Measurements from ENCODE around the gene VSIG2.
A peak's percentile ranks its signal among the peaks of the same experiment; 100 is the strongest.

Gene VSIG2

DNA sequence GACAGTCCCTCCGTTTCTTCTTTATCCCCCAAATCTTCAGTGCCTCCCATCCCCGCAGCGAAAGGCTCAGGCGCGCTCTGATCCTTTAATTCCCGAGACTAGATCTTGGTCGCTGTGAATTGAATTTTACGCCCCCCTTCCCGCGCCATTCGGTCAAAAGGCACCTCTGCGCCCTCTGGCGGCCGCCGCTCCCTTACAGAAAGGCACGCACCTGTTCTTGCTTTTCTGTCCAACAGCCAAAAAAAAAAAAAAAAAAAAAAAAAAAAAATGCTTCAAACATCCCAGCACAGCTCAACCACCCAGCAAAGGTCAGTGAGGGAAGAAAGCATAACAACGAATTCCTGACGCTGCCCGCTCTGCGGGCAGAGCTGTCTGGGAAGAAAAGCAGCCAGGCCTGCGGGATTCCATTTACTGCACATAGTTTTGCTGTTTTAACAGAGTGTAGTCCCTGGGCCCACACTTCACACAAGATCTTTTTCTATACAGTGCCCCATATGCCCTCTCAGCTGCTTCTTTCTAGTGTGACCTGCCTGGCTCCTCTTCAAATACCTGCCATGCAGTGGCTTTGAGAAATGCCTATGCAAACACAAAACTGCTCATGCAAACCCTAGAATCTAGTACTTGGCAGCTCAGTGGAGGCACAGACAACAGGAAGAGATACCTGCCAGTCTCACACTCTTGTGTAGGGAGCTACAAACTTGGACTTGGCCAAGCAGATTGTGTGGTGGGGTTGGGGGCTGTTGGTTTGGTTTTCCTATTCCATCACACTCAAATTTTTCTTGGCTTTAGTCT lies 11.3 kb upstream of the VSIG2 start:
- DNase-seq, result peak; percentile 81

DNA sequence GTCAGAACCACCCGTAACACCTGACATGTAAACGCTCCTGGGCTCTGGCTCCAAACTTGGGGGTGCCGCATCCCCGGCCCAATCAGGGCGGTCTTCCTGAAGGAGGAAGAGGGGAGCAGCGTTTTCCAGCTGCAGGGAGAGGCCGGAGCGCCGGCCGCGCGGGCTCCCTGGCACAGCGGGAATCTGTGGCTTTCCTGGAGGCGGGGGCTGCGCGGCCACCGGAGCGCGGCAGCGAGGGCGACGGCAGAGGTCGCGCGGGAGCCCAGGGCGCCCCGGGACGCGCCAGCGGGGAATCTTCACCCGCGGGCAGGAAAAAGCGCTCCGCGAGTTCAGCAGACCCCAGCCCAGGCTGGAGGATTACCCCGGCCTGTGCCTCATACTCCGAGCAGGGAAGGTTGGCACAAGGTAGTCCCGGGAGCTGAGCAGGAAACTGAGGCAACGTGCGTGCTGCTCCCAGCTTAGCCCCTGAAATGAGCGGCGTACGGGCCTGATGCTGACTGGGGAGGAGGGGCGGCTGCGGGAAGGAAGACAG lies 10.6 kb upstream of the VSIG2 start:
- DNase-seq, result peak; percentile 37

DNA sequence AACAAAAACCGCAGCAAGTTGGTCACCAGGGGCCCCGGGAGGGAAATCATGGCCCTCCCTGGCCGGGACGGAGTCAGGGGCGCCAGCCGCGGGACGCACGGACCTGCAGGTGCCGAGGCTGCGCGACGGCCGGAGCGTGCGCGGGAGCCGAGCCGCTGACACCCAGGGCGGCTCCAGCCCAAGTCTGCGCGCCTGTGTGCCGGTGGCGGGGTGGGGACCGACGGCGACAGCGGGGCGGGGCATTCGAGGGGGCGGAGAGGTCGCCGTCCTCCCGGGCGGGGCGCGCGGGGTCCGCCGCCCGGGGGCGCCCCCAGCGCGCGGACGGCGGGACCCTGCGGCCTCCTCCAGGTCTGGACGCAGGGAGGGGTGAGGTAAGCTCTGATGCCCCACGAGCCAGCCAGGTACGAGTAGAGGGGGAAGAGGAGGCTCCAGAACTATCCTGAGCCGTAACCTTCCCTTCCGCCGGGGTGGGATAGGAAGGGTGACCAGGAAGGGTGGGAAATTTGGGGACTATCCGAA lies 10.1 kb upstream of the VSIG2 start, which contains the start of gene ESAM:
Gene ESAM, minus strand, starts transcription at position 186 of the 519 bp plus-strand sequence. Its CDS starts 136 bp downstream, at position 50.
- DNase-seq, result peak; percentile 46

DNA sequence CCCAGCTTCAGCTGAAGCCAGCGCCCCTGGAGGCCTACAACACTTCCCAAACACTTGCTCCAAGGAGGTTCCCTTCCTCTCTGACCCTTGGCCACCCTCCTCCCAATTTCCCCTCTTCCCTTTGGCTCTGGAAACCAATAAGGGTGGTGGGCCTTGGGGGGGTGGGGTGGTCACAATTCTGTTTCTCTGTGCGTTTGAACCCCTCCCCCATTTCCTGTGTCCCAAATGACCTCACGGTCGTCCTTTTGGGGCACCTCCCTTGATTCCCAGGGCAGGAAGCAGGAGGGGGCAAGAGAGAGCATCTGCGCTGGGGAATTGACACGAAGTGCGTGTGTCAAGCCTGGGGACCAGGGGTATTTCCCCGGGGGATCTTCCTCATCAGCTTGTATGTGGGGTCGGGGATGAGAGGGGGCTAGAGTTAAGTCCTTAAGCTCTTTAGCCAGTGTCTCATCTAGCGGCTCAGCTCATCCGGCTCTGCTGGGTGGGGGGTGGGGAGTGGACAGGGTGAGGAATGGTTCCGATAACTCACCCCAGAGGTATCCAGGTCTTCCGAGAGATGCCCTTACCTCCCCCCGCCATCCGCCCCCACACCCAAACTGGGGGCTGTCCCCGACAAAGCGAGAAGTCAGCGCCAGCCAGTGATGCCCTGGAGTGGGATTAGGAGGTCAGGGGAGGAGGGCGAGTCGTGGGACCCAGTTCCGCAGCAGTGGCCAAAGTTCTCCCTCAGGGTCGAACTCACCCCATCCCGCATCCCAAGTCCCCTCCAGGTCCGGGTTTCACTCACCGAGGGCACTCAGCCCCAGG lies 9.4 kb upstream of the VSIG2 start:
- DNase-seq, result no peak

DNA sequence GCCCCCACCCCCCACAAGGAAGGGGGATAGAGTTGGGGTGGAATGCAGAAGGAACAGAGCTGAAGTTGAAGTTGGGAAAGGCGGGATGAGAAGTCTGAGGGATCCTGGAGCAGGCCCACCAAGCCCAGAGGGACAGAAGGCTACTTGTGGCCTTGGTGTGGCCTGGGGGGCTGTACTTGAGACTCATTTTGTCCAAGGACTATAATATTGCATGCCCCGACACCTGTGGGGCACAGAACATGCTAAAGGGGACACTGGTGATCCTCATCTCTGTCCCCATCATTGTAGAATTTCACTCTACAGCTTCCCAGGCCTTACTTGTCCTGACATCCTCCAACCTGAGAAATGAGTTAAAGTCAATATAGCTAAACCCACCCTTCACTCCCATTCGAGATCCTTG lies 8.8 kb upstream of the VSIG2 start:
- no peak for DNase-seq

DNA sequence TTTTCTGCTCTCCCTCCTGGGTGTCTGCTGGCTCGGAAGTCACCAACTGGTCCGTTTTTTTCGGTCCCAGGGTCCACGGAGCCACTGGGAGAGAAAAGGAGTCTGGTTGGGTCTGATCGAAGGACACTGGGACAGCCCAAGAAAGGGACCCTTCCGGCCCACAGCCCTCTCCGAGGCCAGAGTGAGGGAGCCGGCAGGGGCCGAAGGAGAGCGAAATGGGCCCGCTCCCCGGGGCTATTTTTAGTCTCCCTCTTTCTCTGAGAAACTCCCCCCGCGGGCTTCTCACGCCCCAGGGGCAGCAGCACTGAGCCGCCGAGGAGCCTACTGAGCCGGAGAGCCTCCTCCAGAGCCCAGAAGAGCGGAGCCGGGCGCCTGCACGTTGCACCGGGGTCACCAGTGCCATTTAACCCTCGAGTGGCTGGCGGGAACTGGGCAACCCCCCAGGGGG lies 8.2 kb upstream of the VSIG2 start:
- no peak for DNase-seq

DNA sequence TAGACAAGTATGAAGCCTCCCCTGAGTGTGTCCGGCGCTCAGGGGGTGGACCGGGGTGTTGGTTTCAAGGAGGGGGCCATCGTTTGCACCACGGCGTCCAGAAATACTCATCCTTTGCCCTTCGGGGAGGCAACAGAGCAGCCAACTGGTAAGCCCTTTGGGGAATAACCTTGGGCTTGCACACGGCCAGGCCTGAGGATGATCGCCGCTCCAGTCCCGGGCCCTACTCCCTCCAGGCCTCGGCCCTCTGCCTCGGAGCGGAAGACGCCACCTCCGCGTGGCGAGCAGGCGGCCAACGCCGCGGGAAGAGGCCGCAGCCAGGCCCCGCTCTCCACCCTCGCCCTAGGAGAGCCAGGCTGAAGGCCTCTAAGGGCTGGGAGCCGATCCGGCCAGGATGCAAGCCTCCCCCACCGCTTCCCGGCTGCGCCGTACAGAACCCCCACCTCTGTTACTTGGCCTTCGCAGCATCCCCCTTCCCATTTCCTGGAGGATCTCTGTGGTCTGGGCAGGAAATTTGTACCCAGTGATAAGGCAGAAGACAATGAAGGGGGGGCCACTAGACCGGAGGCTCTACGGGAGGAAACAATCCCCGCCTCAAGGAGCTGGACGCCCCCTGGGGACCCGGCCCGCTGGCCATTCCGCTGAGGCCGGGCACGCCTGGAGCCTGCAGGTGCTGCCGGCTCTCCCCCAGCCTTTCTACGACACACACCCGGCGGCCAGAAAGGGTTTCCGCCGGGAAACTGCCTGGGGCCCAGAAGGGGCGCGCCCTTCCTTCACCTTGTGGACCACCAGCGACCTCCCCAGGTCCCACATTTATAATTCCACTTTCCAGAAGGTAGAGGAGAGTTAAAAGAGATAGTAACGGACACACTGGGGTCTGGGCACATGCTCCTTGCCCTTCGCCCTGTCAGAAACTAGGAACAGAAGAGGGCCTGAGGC lies 7.5 kb upstream of the VSIG2 start:
- no peak for DNase-seq

DNA sequence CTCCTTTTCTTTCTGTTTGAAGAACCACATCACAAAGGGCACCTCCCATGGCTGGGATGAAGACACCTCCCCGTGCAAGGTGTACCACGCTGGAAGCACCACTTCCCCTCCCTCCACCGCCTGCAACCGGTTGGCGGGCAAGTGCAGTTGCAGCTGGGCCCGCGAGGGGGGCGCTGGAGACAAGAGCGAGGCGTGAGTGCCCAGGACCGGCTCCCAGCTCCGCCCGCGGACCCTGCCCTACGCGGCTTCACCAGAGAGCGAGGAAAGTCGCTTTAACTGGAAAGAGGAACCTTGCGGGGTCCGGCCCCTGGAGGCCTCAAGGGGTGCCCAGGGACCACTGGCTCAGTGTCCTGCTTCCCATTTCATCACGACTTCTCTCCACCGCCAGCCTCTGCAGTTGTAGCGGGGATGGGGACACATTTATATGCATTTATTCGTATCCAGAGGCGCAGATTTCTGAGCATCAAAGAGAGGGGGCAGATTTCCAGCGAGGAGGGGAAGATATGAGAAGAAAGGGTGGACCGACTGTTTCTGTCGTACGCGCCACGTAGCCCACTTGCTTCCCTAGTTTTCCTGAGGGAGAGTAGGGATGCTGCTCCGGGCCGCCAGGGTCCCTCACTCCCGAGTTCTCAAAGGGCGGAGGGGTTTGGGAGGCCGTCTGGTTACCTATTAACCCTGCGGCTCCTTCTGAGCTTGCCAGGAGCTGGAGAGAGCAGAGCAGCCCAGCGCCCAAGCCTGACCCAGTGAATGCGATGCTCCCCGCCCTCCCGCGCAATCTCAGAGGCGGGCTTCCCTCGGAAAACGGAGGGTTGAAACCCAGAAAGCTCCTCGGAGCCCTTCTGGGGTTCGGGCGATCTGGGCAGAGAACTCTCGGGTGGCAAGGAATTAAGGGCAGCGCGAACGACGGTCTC lies 6.6 kb upstream of the VSIG2 start:
- peak; percentile 80 for DNase-seq

DNA sequence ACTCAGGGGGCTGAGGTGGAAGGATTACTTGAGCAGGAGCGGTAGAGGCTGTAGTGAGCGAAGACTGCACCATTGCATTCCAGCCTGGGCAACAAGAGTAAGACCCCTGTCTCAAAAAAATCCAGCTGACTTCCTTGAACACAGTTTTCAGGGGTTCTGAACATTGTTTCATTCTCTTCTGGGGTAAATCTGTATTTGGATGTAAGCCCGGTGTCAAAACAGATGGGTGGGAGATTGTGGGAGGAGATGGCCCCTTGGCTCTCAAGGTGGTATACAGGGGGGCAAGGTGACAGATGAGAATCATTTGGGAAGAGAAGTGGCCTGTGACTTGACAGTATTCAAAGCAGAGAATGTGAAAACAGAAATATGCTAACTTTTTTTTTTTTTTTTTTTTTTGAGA lies 5.3 kb upstream of the VSIG2 start:
- no peak for DNase-seq

DNA sequence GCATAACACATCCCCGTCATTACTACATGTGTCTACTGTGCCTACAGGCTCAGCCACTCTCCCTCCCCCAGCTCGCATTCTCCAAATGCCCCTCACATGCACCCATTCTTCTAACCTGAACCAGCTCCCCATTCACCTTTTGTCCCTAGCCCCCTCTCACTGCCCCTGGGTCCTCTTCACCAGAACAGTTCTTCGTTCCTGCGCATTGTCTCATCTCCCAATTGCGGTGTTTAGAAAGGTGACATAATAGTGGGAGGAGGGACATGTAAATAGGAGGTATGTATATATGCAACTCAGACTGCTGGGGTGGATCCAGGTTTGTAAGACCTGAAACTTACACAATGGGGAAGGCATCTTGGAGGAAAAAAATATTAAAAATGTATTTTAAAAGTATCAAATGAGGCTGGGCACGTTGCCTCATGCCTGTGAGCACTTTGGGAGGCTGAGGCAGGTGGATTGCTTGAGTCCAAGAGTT lies 4.7 kb upstream of the VSIG2 start:
- no peak for DNase-seq

DNA sequence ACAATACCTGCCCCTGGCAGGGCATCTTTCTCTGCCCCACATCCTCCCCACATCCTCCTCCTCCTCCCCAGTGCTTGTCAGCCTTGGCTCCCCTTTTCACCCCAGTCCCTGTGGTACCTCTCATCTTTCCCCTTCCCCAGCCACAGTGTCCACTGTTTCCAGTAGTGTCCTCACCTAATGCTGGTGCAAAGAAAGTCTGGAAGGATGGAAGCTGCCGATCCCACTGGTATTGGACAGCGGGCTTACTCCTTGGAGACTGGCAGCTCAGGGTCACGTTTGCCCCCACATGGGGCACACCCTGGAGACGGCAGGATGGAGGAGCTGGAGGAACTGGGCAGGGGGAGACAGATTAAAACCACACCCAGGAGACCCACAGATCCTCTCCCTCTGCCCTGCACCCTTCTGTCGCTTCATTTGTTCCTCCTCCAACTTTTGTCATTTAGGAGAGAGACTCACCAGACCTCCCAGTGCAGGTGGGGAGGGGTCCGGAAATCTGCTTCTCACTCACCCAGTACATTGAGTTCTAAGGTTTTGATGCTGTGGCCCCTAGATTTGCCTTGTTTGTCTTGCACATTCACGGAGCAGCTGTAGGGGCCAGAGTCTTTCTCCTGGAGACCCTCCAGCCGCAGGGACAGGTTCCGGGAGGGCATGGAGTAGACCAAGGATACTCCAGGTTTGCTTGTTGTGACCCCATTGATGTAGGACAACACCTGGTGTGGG lies 4.1 kb upstream of the VSIG2 start:
- DNase-seq, result no peak

DNA sequence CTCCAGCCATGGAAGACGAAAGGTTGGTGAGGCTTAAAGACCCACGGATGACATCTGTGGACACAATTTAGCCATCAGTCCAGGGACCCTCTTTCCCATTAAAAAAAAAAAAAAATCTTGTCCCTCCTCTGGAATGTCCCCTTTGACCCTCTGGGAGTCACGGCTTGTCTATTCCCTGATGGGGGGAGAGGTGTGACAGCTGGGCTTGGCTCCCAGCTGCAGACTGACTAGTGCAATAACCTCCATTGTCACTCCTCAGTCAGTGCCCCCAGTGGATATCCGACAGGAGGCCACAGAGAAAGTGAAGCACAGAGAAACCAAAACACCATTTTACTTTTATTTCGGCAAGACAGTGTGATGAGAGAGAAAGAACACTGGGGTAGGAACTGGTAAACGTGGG lies 2.7 kb upstream of the VSIG2 start:
- DNase-seq, result no peak

DNA sequence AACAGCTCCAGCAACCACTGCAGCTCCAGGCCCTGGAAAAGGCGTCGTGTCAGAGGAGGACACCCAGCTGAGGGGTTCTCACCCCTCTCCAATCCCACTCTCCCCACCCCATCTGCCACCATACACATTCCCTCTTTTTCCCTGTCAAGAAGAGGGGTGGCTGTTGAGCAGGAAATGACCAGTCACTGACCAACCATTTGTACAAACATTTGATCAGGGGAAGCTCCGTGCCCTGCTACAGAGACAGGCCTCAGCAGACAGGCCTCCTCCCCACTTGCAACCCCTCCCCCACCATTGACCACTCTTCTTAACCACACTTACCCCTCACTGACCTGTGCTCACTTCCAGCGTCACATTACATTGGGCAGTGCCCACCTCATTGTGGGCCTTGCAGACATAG lies 2.3 kb upstream of the VSIG2 start:
- no peak for DNase-seq

DNA sequence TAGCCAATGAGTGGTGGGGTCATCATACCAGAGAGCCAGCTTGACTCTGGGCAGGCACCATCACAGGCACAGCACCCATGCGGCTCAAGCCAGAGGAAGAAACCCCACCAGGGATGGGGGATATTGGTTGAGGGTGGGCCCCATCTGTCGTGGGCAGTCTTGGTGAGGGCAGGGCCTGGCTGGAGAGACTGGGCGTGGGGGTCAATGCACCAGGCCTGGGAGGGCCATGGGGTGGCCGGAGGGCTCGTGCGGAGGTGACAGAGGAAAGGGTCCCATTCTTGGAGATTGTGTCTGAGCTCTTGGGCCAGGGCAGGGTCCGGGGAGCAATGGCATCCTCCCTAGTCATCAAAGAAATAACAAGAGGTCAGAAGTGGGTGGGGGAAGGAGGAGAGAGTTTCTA lies 1.6 kb upstream of the VSIG2 start:
- DNase-seq, result no peak

DNA sequence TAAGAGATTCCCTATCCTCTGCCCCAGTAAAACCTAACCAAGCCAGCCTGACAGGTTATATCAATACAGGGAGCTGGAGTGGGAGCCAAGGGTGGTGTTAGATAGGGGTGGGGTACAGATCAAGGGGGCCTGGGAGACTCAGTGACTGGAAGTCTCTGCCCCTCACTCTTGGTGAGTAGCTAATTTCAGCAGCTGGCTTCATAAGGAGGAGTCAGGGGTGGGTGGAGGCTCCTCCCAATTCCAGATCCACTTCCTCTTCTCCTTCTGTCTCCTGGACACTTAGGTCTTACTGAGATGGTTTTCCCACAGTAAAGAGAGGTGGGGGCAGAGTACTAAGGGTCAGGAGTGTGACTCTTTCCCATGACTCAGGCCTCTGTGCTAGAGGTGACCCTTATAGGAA lies 1.1 kb upstream of the VSIG2 start:
- no peak for DNase-seq

DNA sequence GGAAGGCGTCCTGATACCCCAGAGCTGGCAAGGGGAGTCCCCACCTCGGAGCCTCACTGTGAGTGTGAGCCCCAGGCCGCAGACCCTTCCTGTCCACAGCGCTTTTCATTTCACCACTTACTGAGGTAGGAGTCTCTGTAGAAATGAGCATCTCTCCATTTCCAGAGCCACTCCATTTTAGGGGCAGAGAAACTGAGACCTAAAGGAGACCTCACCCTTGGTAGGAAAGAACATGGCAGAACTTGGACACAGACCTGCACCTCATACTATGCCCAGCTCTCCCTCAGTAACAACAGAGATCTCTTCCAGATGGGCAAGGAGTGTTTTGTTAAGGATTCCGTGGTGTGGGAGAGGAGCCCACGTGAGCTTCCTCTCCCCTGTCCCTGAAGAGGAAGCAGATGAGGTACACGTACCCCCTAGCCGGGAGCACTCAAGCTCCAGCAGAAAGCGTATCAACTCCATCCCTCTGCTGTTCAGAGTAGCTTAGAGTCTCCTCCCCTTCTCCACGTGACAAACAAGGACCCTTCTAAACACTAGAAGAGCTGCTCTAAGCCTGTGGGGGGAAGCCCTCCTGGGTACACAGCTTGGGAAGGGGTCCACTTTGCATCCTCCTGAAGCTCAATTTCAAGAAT lies 532 bp upstream of the VSIG2 start:
- DNase-seq, result no peak

DNA sequence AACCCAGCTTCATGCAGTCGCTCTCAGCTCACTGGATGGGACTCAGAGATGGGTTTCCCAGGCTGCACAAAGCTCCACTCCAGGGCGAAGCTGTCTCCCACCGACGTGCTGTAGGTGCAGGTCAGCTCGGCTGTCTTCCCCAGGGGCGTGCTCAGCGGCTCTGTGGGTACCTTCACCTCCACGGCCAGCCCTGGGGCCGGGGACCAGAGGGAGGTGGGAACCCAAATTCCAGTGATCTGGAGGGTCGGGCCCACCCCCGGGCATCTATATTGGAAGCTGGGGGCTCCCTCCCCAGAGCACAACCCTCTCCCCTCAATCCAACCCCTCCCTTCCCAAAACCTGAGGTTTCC lies 689 bp downstream of the VSIG2 start:
- DNase-seq, result no peak

DNA sequence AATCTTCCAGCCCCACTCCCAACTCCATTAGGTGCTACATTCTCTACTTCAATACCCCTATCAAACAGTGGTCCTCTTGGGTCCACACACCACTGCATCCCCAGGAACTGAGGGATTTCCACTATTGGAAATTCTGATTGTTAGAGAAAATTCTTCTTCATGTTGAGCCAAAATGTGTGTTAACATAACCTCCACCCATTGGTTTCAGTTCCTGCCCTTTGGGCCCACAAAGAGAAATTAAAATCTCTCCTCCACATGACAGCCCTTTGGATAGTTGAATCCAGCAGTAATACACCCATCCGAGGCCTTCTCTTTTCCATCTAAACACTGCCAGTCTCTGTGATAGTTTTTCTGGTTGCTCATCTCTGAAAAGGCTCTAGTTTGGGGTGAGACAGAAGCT lies 2.1 kb downstream of the VSIG2 start:
- DNase-seq, result no peak

DNA sequence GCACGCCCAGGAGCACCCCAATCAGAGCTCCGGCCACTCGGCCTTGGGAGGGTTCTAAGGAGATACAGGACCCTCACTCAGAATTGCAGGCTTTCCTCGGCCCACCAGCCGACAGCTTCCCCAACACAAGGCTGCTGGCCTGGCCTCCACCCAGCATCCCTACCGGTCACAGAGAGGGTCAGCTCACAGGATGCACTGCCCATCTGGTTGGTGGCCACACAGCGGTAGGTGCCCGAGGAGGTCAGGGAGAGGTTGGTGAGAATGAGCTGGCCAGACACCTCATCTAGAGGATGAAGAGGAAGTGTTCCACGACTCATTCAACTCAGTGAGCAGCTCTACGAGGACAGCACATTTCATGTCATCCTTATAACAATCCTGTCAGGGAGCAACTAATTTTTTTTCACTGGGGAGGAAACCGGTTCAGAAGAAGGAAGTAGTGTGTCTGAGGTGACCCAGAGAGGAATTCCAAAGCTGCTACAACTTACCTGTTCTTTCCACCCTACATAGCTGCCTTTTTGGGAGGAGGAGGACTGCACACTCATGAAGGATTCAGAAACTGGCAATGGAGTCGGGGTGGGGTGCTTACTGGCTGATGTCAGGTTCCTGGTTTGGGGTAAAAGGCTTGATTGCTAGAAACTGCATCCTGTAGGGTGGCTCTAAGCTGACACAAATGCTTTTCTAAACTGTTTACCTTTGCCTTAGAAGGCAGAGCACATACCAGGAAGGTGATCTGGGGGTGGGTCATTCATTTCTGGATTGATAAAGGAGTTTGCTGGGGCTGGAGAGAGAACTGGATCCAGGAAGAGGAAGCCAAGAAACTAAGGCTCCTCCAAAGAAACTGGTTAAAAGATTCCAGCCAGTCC lies 3.3 kb downstream of the VSIG2 start:
- DNase-seq, result no peak

All from NCI-H146 (cell line).